Measurements from ENCODE around the gene ZBTB8A.
"Not testable (repeated sequence)": the region's sequence is repeated elsewhere in the genome, so short reads cannot be mapped to it uniquely, and the experiment has no call there.

Gene ZBTB8A

GRCh38 chr1:32619701-32620485, 80.7 kb downstream of the ZBTB8A start:
- no peak overlapping the region for H3K27ac ChIP-seq (ENCODE audit: low read depth, low read length, severe bottlenecking)
- H3K4me3 ChIP-seq (ENCODE audit: extremely low read depth, insufficient read depth, low read length, poor library complexity, severe bottlenecking), result no peak overlapping the region
- H3K9me3 ChIP-seq (ENCODE audit: control insufficient read depth, low read length), result no peaks in the 10 kb centered on the region
- H3K36me3 ChIP-seq (ENCODE audit: control insufficient read depth, insufficient read depth, low read length), result peaks cover 33% of the 10 kb centered on the region
- H3K4me1 ChIP-seq (ENCODE audit: control insufficient read depth, insufficient read depth, low read length, poor library complexity, severe bottlenecking), result no peaks in the 10 kb centered on the region
- 91 to 100% methylated on average over 1 to 2 of the region's 5 CpGs for WGBS, 2 experiments (ENCODE audit: insufficient coverage in 2 of 2)

- H3K27ac ChIP-seq (ENCODE audit: low read depth, low read length, severe bottlenecking), result no peak overlapping the region
- 100% methylated on average over 1 of the region's 2 CpGs; no CpG with 5 or more reads in 1 of the 2 experiments for WGBS, 2 experiments (ENCODE audit: insufficient coverage in 2 of 2)
- no peaks in the 10 kb centered on the region for H3K9me3 ChIP-seq (ENCODE audit: control insufficient read depth, low read length)
- H3K4me3 ChIP-seq (ENCODE audit: extremely low read depth, insufficient read depth, low read length, poor library complexity, severe bottlenecking), result no peak overlapping the region
- no peaks in the 10 kb centered on the region for H3K4me1 ChIP-seq (ENCODE audit: control insufficient read depth, insufficient read depth, low read length, poor library complexity, severe bottlenecking)
- H3K36me3 ChIP-seq (ENCODE audit: control insufficient read depth, insufficient read depth, low read length), result peaks cover 48% of the 10 kb centered on the region
Measured at GRCh38 chr1:32622205-32622604, 83.0 kb downstream of the ZBTB8A start.

GRCh38 chr1:32622806-32623681, 83.8 kb downstream of the ZBTB8A start:
- 63 to 89% methylated on average over 2 to 3 of the region's 3 CpGs for WGBS, 2 experiments (ENCODE audit: insufficient coverage in 2 of 2)
- Histone ChIP-seq H3K4me1 (ENCODE audit: control insufficient read depth, insufficient read depth, low read length, poor library complexity, severe bottlenecking) (no peaks in the 10 kb centered on the region), H3K27ac (ENCODE audit: low read depth, low read length, severe bottlenecking) (no peak overlapping the region), H3K4me3 (ENCODE audit: extremely low read depth, insufficient read depth, low read length, poor library complexity, severe bottlenecking) (no peak overlapping the region), H3K36me3 (ENCODE audit: control insufficient read depth, insufficient read depth, low read length) (peaks cover 56% of the 10 kb centered on the region), H3K9me3 (ENCODE audit: control insufficient read depth, low read length) (no peaks in the 10 kb centered on the region)

GRCh38 chr1:32623775-32624174, 84.5 kb downstream of the ZBTB8A start:
- peaks cover 57% of the 10 kb centered on the region for H3K36me3 ChIP-seq (ENCODE audit: control insufficient read depth, insufficient read depth, low read length)
- 60 to 100% methylated on average over 1 of the region's 5 CpGs for WGBS, 2 experiments (ENCODE audit: insufficient coverage in 2 of 2)
- H3K27ac ChIP-seq (ENCODE audit: low read depth, low read length, severe bottlenecking), result no peak overlapping the region
- no peak overlapping the region for H3K4me3 ChIP-seq (ENCODE audit: extremely low read depth, insufficient read depth, low read length, poor library complexity, severe bottlenecking)
- H3K9me3 ChIP-seq (ENCODE audit: control insufficient read depth, low read length), result no peaks in the 10 kb centered on the region
- H3K4me1 ChIP-seq (ENCODE audit: control insufficient read depth, insufficient read depth, low read length, poor library complexity, severe bottlenecking), result no peaks in the 10 kb centered on the region

- Histone ChIP-seq H3K4me1 (ENCODE audit: control insufficient read depth, insufficient read depth, low read length, poor library complexity, severe bottlenecking) (no peaks in the 10 kb centered on the region), H3K9me3 (ENCODE audit: control insufficient read depth, low read length) (no peaks in the 10 kb centered on the region), H3K36me3 (ENCODE audit: control insufficient read depth, insufficient read depth, low read length) (peaks cover 59% of the 10 kb centered on the region), H3K27ac (ENCODE audit: low read depth, low read length, severe bottlenecking) (no peak overlapping the region), H3K4me3 (ENCODE audit: extremely low read depth, insufficient read depth, low read length, poor library complexity, severe bottlenecking) (no peak overlapping the region)
- WGBS, 2 experiments (ENCODE audit: insufficient coverage in 2 of 2), result 100% methylated on average over 1 of the region's 1 CpG
Measured at GRCh38 chr1:32626176-32626575, 86.9 kb downstream of the ZBTB8A start.

GRCh38 chr1:32627596-32628162, 88.5 kb downstream of the ZBTB8A start:
- Histone ChIP-seq H3K36me3 (ENCODE audit: control insufficient read depth, insufficient read depth, low read length) (peaks cover 58% of the 10 kb centered on the region), H3K9me3 (ENCODE audit: control insufficient read depth, low read length) (no peaks in the 10 kb centered on the region), H3K4me1 (ENCODE audit: control insufficient read depth, insufficient read depth, low read length, poor library complexity, severe bottlenecking) (no peaks in the 10 kb centered on the region), H3K27ac (ENCODE audit: low read depth, low read length, severe bottlenecking) (no peak overlapping the region), H3K4me3 (ENCODE audit: extremely low read depth, insufficient read depth, low read length, poor library complexity, severe bottlenecking) (no peak overlapping the region)
- 93 to 97% methylated on average over 9 to 10 of the region's 11 CpGs for WGBS, 2 experiments (ENCODE audit: insufficient coverage in 2 of 2)

- 93 to 98% methylated on average over 4 of the region's 4 CpGs for WGBS, 2 experiments (ENCODE audit: insufficient coverage in 2 of 2)
- H3K9me3 ChIP-seq (ENCODE audit: control insufficient read depth, low read length); H3K27ac ChIP-seq (ENCODE audit: low read depth, low read length, severe bottlenecking); H3K4me1 ChIP-seq (ENCODE audit: control insufficient read depth, insufficient read depth, low read length, poor library complexity, severe bottlenecking); H3K4me3 ChIP-seq (ENCODE audit: extremely low read depth, insufficient read depth, low read length, poor library complexity, severe bottlenecking): not testable (repeated sequence)
- H3K36me3 ChIP-seq (ENCODE audit: control insufficient read depth, insufficient read depth, low read length), result peaks cover 67% of the 10 kb centered on the region
Measured at GRCh38 chr1:32630173-32630572, 90.9 kb downstream of the ZBTB8A start.

- 75 to 80% methylated on average over 1 to 2 of the region's 2 CpGs for WGBS, 2 experiments (ENCODE audit: insufficient coverage in 2 of 2)
- Histone ChIP-seq H3K4me3 (ENCODE audit: extremely low read depth, insufficient read depth, low read length, poor library complexity, severe bottlenecking) (no peak overlapping the region), H3K36me3 (ENCODE audit: control insufficient read depth, insufficient read depth, low read length) (peaks cover 48% of the 10 kb centered on the region), H3K27ac (ENCODE audit: low read depth, low read length, severe bottlenecking) (no peak overlapping the region), H3K9me3 (ENCODE audit: control insufficient read depth, low read length) (no peaks in the 10 kb centered on the region), H3K4me1 (ENCODE audit: control insufficient read depth, insufficient read depth, low read length, poor library complexity, severe bottlenecking) (no peaks in the 10 kb centered on the region)
Measured at GRCh38 chr1:32632829-32633228, 93.6 kb downstream of the ZBTB8A start.

- H3K36me3 ChIP-seq (ENCODE audit: control insufficient read depth, insufficient read depth, low read length), result peaks cover 42% of the 10 kb centered on the region
- no peaks in the 10 kb centered on the region for H3K4me1 ChIP-seq (ENCODE audit: control insufficient read depth, insufficient read depth, low read length, poor library complexity, severe bottlenecking)
- H3K27ac ChIP-seq (ENCODE audit: low read depth, low read length, severe bottlenecking), result no peak overlapping the region
- no peak overlapping the region for H3K4me3 ChIP-seq (ENCODE audit: extremely low read depth, insufficient read depth, low read length, poor library complexity, severe bottlenecking)
- no peaks in the 10 kb centered on the region for H3K9me3 ChIP-seq (ENCODE audit: control insufficient read depth, low read length)
- WGBS, 2 experiments (ENCODE audit: insufficient coverage in 2 of 2), result 92 to 94% methylated on average over 4 of the region's 8 CpGs
Measured at GRCh38 chr1:32635508-32636277, 96.5 kb downstream of the ZBTB8A start.

- WGBS, 2 experiments (ENCODE audit: insufficient coverage in 2 of 2), result 81 to 83% methylated on average over 11 of the region's 16 CpGs
- peaks cover 41% of the 10 kb centered on the region for H3K36me3 ChIP-seq (ENCODE audit: control insufficient read depth, insufficient read depth, low read length)
Measured at GRCh38 chr1:32636914-32637645, 97.9 kb downstream of the ZBTB8A start.

More at GRCh38 chr1:32636914-32637645, 97.9 kb downstream of the ZBTB8A start:
- H3K9me3 ChIP-seq (ENCODE audit: control insufficient read depth, low read length), result no peaks in the 10 kb centered on the region
- H3K4me1 ChIP-seq (ENCODE audit: control insufficient read depth, insufficient read depth, low read length, poor library complexity, severe bottlenecking), result no peaks in the 10 kb centered on the region
- H3K4me3 ChIP-seq (ENCODE audit: extremely low read depth, insufficient read depth, low read length, poor library complexity, severe bottlenecking), result no peak overlapping the region
- H3K27ac ChIP-seq (ENCODE audit: low read depth, low read length, severe bottlenecking), result no peak overlapping the region

All from mesodermal cell (in vitro differentiated cells).